ENCODE measurements around the gene EPRS1. TPM values are rescaled to one million over a fixed set of nuclear protein-coding genes. Genes with fewer than 3 reads are reported as not detected.

EPRS1 gene
- polyA plus RNA-seq, 1 of the 3 experiments (the other 2 are of a cell fraction), result 23.4 TPM

- Histone ChIP-seq H3K79me2 (ENCODE audit: insufficient read depth) (peaks cover 9% of the 10 kb centered on the region; the same call in 1 of the 2 replicates), H3F3A (replicated peaks; ENCODE audit: insufficient read depth) (peaks cover 21% of the 10 kb centered on the region), H3K36me3 (replicated peaks in 1 of 2; ENCODE audit: control insufficient read depth in 1 of 2, insufficient read depth in 2 of 2, low read length in 1 of 2) (peaks cover 12 to 15% of the 10 kb centered on the region in 2 experiments), H3K27me3 (ENCODE audit: insufficient read depth) (no peaks in the 10 kb centered on the region), H3K9me2 (no peaks in the 10 kb centered on the region), H3K9me3 (no peaks in the 10 kb centered on the region), H3K27ac (ENCODE audit: low read depth in 2 of 2, low read length in 1 of 2) (peak overlapping the region; percentile 19 to 80; a peak in 3 of 4 replicates), H3K4me2 (peak overlapping the region; percentile 52; the same call in 1 of the 2 replicates), H3K4me3 (ENCODE audit: low read depth in 2 of 2, low read length in 1 of 2) (no peak overlapping the region), H4K20me1 (ENCODE audit: insufficient read depth) (no peaks in the 10 kb centered on the region), H3K4me1 (ENCODE audit: control insufficient read depth in 1 of 2, insufficient read depth in 2 of 2, low read depth in 1 of 2, low read length in 1 of 2) (no peaks in the 10 kb centered on the region; a peak in 1 of 4 replicates), H3K9ac (peak overlapping the region; percentile 24; the same call in 1 of the 2 replicates), H2AFZ (ENCODE audit: low read depth) (no peak overlapping the region)
- WGBS (ENCODE audit: low lambda C conversion rate), result 64% methylated on average over 4 of the region's 4 CpGs
- POLR2A ChIA-PET, result interaction anchor here (0.6 kb wide), 1 partner anchor 28 kb away, joined by 3 read pairs; no protein-coding TSS in a partner anchor
- TF ChIP-seq PBX3 (IDR thresholded peaks at IDR 0.05), result peak; percentile 44; the same call in 1 of the 2 replicates
- no peak for TF ChIP-seq CTCF (IDR thresholded peaks at IDR 0.05)
- TF ChIP-seq MXI1 (IDR thresholded peaks at IDR 0.05; ENCODE audit: low read depth, low read length), result no peak
- no peak for TF ChIP-seq TEAD4 (IDR thresholded peaks at IDR 0.05; ENCODE audit: borderline replicate concordance, insufficient read depth)
- peak; percentile 28; the same call in 1 of the 2 replicates for TF ChIP-seq TCF12 (IDR thresholded peaks at IDR 0.05)
- TF ChIP-seq FOSL2 (IDR thresholded peaks at IDR 0.05; ENCODE audit: borderline replicate concordance, low read depth), result peak; percentile 53; the same call in 1 of the 2 replicates
- TF ChIP-seq MEF2A (IDR thresholded peaks at IDR 0.05; ENCODE audit: borderline replicate concordance, low read depth), result no peak; the same call in 1 of the 2 replicates
- no peak for TF ChIP-seq GATA2 (CRISPR knock-in tag; IDR thresholded peaks at IDR 0.05)
- peak in 1 of 2 experiments; percentile 18; a peak in 1 of 4 replicates for TF ChIP-seq EP300 (IDR thresholded peaks at IDR 0.05; ENCODE audit: borderline replicate concordance in 1 of 2, low read depth in 1 of 2, low read length in 1 of 2)
- TF ChIP-seq NFIC (IDR thresholded peaks at IDR 0.05; ENCODE audit: borderline replicate concordance), result peak; percentile 14; the same call in 1 of the 2 replicates
- peak; percentile 25; the same call in 1 of the 2 replicates for TF ChIP-seq JUND (IDR thresholded peaks at IDR 0.05)
- TF ChIP-seq IRF3 (IDR thresholded peaks at IDR 0.05; ENCODE audit: low read depth, low read length), result no peak
- no peak for TF ChIP-seq RCOR1 (IDR thresholded peaks at IDR 0.05; ENCODE audit: low read length)
- no peak for TF ChIP-seq USF1 (IDR thresholded peaks at IDR 0.05; ENCODE audit: borderline replicate concordance, low read depth)
- TF ChIP-seq FOXM1 (IDR thresholded peaks at IDR 0.05; ENCODE audit: low read depth), result no peak
- CTCF ChIA-PET, result no interaction called here
- DNase-seq, result no peak
Measured at GRCh38 chr1:220076861-220077762, 30.8 kb upstream of the EPRS1 start.

Measured in SK-N-SH (cell line).